Measurements from ENCODE around the gene DCTN5. TPM values are rescaled to one million over a fixed set of nuclear protein-coding genes. Genes with fewer than 3 reads are reported as not detected.

Gene DCTN5
- total RNA-seq, result 28.8 and 39.6 TPM in 2 replicates
- 96.7 and 118 TPM in 2 replicates for polyA plus RNA-seq
- 46.6 and 64.5 TPM in 2 replicates for polyA plus RNA-seq (2012)
- polyA minus RNA-seq (ENCODE audit: low replicate concordance), result 76.8 and 129 TPM in 2 replicates

GRCh38 chr16:23640931-23641765 lies at the start of gene DCTN5, which contains the start of gene PALB2:
TSS of gene DCTN5 (plus strand) at chr16:23641466. CDS start at chr16:23641543, 77 bp downstream.
TSS of gene PALB2 (minus strand) at chr16:23641310. CDS start at chr16:23641157, 153 bp downstream.
- TF ChIP-seq, protein P1, sequence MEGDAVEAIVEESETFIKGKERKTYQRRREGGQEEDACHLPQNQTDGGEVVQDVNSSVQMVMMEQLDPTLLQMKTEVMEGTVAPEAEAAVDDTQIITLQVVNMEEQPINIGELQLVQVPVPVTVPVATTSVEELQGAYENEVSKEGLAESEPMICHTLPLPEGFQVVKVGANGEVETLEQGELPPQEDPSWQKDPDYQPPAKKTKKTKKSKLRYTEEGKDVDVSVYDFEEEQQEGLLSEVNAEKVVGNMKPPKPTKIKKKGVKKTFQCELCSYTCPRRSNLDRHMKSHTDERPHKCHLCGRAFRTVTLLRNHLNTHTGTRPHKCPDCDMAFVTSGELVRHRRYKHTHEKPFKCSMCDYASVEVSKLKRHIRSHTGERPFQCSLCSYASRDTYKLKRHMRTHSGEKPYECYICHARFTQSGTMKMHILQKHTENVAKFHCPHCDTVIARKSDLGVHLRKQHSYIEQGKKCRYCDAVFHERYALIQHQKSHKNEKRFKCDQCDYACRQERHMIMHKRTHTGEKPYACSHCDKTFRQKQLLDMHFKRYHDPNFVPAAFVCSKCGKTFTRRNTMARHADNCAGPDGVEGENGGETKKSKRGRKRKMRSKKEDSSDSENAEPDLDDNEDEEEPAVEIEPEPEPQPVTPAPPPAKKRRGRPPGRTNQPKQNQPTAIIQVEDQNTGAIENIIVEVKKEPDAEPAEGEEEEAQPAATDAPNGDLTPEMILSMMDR (conservative IDR thresholded peaks at IDR 0.05 in 1 of 2, IDR thresholded peaks at IDR 0.05 in 1 of 2; ENCODE audit: low read depth in 1 of 2, low read length in 2 of 2), result no peak
- no peak for TF ChIP-seq EZH2 (IDR thresholded peaks at IDR 0.05; ENCODE audit: low read length, missing control alignments)
- peaks cover 37% of the 10 kb centered on the region for H3K79me2 ChIP-seq (ENCODE audit: control insufficient read depth, insufficient read depth, low read length)
- no peaks in the 10 kb centered on the region for H3K27me3 ChIP-seq (ENCODE audit: control insufficient read depth, insufficient read depth, low read length)
- peak within 1 kb of the TSS; percentile 95 for H2AFZ ChIP-seq (ENCODE audit: low read length)
- H3K27ac ChIP-seq (ENCODE audit: insufficient read depth, low read length), result peak within 1 kb of the TSS; percentile 80
- H3K36me3 ChIP-seq (ENCODE audit: control insufficient read depth, insufficient read depth, low read length), result peaks cover 4% of the 10 kb centered on the region
- peaks cover 2% of the 10 kb centered on the region for H3K4me1 ChIP-seq (ENCODE audit: control insufficient read depth, extremely low read depth, insufficient read depth, low read length)
- no peaks in the 10 kb centered on the region for H3K9me3 ChIP-seq (ENCODE audit: control insufficient read depth, insufficient read depth, low read depth, low read length)
- H3K9ac ChIP-seq (ENCODE audit: insufficient read depth, low read length), result peak within 1 kb of the TSS; percentile 89
- DNase-seq (ENCODE audit: low read depth in 2 of 2), result peak; percentile 92 to 93
- H3K4me3 ChIP-seq (replicated peaks in 1 of 4; ENCODE audit: control extremely low read depth in 1 of 4, insufficient read depth in 1 of 4, low read depth in 3 of 4, low read length in 4 of 4), result peak within 1 kb of the TSS; percentile 65 to 100 (median 93)
- H3K4me2 ChIP-seq (ENCODE audit: extremely low read depth, insufficient read depth, low read length), result peak within 1 kb of the TSS; percentile 97
- no peaks in the 10 kb centered on the region for H4K20me1 ChIP-seq (ENCODE audit: control insufficient read depth, extremely low read depth, insufficient read depth, low read length)

- H3K27ac ChIP-seq (ENCODE audit: insufficient read depth, low read length), result no peak overlapping the region
- TF ChIP-seq EZH2 (IDR thresholded peaks at IDR 0.05; ENCODE audit: low read length, missing control alignments), result no peak
- TF ChIP-seq, protein P1 (conservative IDR thresholded peaks at IDR 0.05 in 1 of 2, IDR thresholded peaks at IDR 0.05 in 1 of 2; ENCODE audit: low read depth in 1 of 2, low read length in 2 of 2), result no peak
- peaks cover 60% of the 10 kb centered on the region for H3K79me2 ChIP-seq (ENCODE audit: control insufficient read depth, insufficient read depth, low read length)
- H4K20me1 ChIP-seq (ENCODE audit: control insufficient read depth, extremely low read depth, insufficient read depth, low read length), result no peaks in the 10 kb centered on the region
- no peak overlapping the region for H3K9ac ChIP-seq (ENCODE audit: insufficient read depth, low read length)
- peaks cover 8% of the 10 kb centered on the region for H3K36me3 ChIP-seq (ENCODE audit: control insufficient read depth, insufficient read depth, low read length)
- no peaks in the 10 kb centered on the region for H3K9me3 ChIP-seq (ENCODE audit: control insufficient read depth, insufficient read depth, low read depth, low read length)
- no peaks in the 10 kb centered on the region for H3K27me3 ChIP-seq (ENCODE audit: control insufficient read depth, insufficient read depth, low read length)
- H3K4me2 ChIP-seq (ENCODE audit: extremely low read depth, insufficient read depth, low read length), result no peak overlapping the region
- no peaks in the 10 kb centered on the region for H3K4me1 ChIP-seq (ENCODE audit: control insufficient read depth, extremely low read depth, insufficient read depth, low read length)
- no peak overlapping the region for H2AFZ ChIP-seq (ENCODE audit: low read length)
- no peak overlapping the region for H3K4me3 ChIP-seq (replicated peaks in 1 of 4; ENCODE audit: control extremely low read depth in 1 of 4, insufficient read depth in 1 of 4, low read depth in 3 of 4, low read length in 4 of 4)
- DNase-seq (ENCODE audit: low read depth in 2 of 2), result no peak
These were observed 47.1 kb upstream of the DCTN5 start for GRCh38 chr16:23594186-23594585.

DNA sequence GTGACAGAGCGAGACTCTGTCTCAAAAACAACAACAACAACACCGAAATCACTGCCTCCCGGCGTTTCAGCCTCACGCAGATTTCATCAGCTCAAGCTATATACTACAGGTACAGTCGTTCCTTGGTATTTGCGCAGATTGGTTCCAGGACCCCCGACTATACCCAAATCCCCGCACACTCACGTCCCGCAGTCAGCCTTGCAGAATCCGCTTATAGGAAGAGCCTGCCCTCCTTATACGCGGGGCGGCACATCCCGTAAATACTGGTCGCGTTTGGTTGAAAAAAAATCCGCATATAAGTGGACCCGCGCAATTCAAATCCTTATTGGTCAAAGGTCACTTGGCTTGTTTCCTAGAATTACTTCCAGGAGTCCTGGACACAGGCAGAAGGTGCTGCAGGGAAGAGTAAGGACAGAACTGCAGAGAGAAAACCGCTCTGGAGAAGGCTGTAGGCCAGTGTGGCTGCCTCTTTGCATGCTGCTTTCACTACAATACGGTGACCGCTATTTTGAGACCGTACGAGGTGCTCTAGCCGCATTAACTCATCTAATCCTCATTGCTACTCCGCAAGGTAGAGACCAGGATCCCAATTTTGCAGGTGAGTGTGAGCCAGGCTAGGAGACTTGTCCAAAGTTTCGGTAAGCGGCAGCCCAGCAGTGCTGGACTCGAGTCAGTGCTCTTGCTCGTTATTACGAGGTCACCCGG lies 45.9 kb upstream of the DCTN5 start:
- no peaks in the 10 kb centered on the region for H3K4me1 ChIP-seq (ENCODE audit: control insufficient read depth, extremely low read depth, insufficient read depth, low read length)
- H3K9me3 ChIP-seq (ENCODE audit: control insufficient read depth, insufficient read depth, low read depth, low read length), result no peaks in the 10 kb centered on the region
- H3K27ac ChIP-seq (ENCODE audit: insufficient read depth, low read length), result peak overlapping the region; percentile 87
- H3K27me3 ChIP-seq (ENCODE audit: control insufficient read depth, insufficient read depth, low read length), result no peaks in the 10 kb centered on the region
- H3K4me2 ChIP-seq (ENCODE audit: extremely low read depth, insufficient read depth, low read length), result peak overlapping the region; percentile 74
- peaks cover 5% of the 10 kb centered on the region for H3K36me3 ChIP-seq (ENCODE audit: control insufficient read depth, insufficient read depth, low read length)
- no peaks in the 10 kb centered on the region for H4K20me1 ChIP-seq (ENCODE audit: control insufficient read depth, extremely low read depth, insufficient read depth, low read length)
- H2AFZ ChIP-seq (ENCODE audit: low read length), result no peak overlapping the region
- peak overlapping the region; percentile 69 to 100 (median 80) for H3K4me3 ChIP-seq (replicated peaks in 1 of 4; ENCODE audit: control extremely low read depth in 1 of 4, insufficient read depth in 1 of 4, low read depth in 3 of 4, low read length in 4 of 4)
- DNase-seq (ENCODE audit: low read depth in 2 of 2), result no peak
- TF ChIP-seq, protein P1 (conservative IDR thresholded peaks at IDR 0.05 in 1 of 2, IDR thresholded peaks at IDR 0.05 in 1 of 2; ENCODE audit: low read depth in 1 of 2, low read length in 2 of 2), result no peak
- TF ChIP-seq EZH2 (IDR thresholded peaks at IDR 0.05; ENCODE audit: low read length, missing control alignments), result no peak
- H3K79me2 ChIP-seq (ENCODE audit: control insufficient read depth, insufficient read depth, low read length), result peaks cover 50% of the 10 kb centered on the region
- peak overlapping the region; percentile 97 for H3K9ac ChIP-seq (ENCODE audit: insufficient read depth, low read length)
